GM19324 (cell line): ENCODE measurements around the gene DNAJC18.

Source experiments
- ATAC-seq: cut with Tn5 transposase; IDR thresholded peaks from one replicate; pipeline ENCODE4 v1.9.1; 2021; ENCODE audit warnings: mild to moderate bottlenecking, moderate library complexity; ENCODE audit not compliant: unreplicated experiment, low FRiP score

Gene DNAJC18

GRCh38 chr5:139406963-139407362, 32.4 kb downstream of the DNAJC18 start:
- ATAC-seq, result no peak

- ATAC-seq, result no peak
Measured at GRCh38 chr5:139404484-139404840, 34.9 kb downstream of the DNAJC18 start.

- peak; percentile 87 for ATAC-seq
Measured at GRCh38 chr5:139403787-139404483, 35.4 kb downstream of the DNAJC18 start, which contains the start of gene SPATA24. TSS of gene SPATA24 (minus strand) at chr5:139404089. CDS start at chr5:139404060, 29 bp downstream.

- peak; percentile 8 for ATAC-seq
Measured at GRCh38 chr5:139403418-139403786, 35.9 kb downstream of the DNAJC18 start.

GRCh38 chr5:139402561-139403158, 36.7 kb downstream of the DNAJC18 start:
- ATAC-seq, result no peak

DNA sequence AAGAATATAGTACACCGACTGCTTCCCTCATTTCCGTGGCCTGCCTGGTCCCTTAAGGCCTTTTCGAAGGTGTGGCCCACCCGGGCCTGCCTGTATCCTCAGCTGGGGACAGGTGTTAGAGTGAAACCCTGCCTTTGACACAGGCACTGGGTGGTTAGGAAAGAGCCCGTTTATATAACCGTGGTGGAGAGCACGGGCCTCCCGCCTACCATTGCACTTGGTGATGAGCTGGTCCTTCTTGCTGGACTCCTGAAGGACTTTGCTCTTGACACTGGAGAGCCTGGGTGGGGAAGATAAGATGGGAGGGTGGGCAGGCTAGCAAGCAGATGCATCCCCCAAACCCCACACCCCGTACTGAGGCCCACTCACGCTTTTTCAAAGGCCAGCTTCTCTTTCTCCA, 37.8 kb downstream of the DNAJC18 start:
- ATAC-seq, result no peak

- ATAC-seq, result no peak
Measured at GRCh38 chr5:139399501-139400121, 39.7 kb downstream of the DNAJC18 start.

GRCh38 chr5:139397921-139398320, 41.4 kb downstream of the DNAJC18 start:
- ATAC-seq, result no peak

DNA sequence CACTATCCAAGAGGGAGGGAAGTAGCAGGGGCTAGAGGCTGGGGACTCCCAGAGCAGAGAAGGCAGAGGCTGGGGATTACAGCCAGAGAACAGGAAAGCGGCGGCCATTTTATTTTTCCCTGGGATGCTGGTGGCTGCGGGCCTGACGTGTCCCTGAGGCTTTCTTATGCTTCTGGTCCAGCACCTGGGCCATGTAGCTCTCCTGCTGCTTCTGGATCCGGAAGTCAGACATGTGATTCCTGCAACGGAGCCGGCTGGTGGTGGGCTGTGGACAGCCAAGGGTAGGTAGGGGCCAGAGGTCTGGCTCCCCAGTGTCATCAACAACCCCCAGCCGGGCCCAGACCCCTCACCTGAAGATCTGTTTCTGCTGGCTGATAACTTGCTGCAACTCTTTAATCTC, 42.6 kb downstream of the DNAJC18 start:
- no peak for ATAC-seq

DNA sequence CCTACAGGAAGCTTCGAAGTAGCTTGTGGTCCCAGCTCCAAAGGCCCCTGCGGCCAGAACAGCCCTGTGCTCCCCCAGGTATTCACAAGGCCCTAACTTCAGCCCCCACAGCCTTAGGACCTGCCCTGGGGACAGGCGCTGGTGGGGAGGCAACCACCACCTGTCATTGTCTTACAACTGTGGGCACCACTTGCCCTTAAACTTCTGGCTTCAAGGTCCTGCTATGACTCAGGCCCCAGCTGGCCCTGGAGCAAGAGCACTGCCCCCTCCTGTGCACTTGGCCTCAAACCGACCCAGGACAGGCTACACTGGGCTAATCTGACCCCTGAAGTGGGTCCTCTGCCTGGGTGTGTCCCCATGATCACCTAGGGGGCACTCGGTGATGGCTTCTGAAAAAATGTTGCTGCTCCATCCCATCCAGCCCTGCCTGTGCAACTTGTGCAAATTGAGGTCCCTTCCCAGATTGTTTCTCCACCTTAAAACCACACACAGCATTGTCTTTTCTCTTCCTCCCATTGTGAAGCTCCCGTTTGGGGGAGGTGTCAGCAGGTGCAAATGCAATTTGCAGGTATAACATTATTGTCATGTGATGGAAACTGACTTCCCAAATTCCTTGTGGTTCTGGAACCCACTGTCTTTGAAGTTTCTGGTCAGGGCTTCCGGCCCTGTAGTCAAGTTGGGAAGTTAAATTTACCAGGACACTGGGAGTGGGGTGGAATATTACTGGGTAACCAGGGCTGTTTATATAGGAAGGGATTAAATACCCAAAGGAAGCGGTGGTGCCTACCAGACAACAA, 43.3 kb downstream of the DNAJC18 start:
- no peak for ATAC-seq

GRCh38 chr5:139394654-139395566, 44.4 kb downstream of the DNAJC18 start, which contains the start of gene PROB1:
TSS of gene PROB1 (minus strand) at chr5:139395104. CDS start at chr5:139395081, 23 bp downstream.
- no peak for ATAC-seq

GRCh38 chr5:139394123-139394653, 45.1 kb downstream of the DNAJC18 start:
- no peak for ATAC-seq

- no peak for ATAC-seq
Measured at GRCh38 chr5:139393497-139394122, 45.7 kb downstream of the DNAJC18 start.

DNA sequence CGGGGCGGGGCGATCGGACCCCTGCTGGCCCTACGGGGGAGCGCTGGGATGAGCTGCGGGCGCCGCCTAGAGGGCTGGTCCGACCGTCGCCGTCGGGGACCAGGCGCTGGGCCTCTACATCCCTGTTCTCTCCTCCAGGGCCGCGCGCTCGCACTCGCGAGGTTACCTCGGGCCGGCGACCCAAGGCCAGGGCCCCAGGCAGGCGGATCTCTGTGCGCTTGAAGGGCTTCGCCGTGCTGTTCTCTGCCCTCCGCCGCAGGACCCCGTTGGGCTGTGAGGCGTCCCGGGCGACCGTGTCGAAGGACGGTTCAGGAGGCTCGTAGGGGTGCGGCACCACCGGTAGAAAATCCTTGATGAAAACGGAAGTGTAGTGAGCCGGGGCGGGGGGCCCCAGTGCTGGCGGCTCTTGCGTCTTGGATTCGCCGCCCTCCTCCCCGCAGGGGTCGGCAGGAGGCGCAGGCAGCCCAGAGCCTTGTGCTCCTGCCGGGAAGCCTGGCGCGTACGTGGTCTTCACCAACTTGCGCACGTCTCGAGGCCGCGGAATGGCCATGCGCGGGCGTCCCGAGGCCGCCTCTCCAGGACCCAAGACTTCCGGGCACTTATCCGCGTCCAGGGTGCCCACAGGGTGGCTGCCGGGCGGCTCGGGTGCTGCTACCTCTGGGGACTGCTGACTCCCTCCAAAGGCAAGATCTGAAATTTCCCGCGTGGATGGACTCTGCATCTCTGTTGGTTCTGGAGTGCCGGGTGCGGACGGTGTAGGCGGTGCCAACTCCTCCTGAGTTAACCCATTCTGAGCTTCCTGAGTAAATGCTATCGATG, 46.4 kb downstream of the DNAJC18 start:
- peak; percentile 42 for ATAC-seq

- no peak for ATAC-seq
Measured at GRCh38 chr5:139392324-139392677, 47.0 kb downstream of the DNAJC18 start.

DNA sequence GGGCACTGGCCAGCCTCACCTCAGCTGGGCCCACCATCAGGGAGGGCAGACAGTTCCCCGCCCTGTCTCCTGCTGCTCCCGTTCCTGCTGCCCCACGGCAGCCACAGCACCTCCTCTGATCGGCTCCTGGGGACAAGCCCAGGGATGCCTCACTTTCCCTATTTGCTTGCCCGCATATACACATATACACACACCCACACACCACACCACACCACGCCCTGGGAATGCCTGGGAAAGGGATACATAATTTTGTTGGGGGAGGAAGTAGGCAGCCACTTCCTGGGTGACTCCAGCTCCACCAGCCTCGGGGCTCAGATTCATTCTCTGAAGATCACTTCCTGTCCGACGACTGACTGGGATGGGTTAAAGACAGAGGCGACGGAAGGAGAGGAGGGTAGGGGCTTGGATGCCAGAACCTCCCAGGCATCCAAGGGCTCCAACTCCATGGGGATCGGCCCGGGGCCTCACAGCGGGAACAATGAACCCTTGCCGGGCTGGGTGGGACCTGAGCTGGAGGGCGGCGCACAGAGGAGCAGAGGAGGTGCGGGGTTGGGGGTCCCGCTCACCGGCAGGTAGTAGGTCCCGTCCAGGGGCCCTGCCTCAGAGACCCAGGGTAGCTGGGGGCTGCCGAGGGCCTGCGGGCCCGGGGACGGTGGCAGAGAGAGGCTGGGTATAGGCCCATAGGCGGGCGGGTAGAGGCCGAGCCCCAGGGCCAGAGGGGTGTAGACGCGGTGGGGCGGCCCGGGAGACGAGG, 47.6 kb downstream of the DNAJC18 start:
- no peak for ATAC-seq

GRCh38 chr5:139390639-139391569, 48.4 kb downstream of the DNAJC18 start:
- no peak for ATAC-seq
